GM23248 (cell line): Measurements from ENCODE around the gene RPL13. TPM values are rescaled to one million over a fixed set of nuclear protein-coding genes. Genes with fewer than 3 reads are reported as not detected.
"Not testable (repeated sequence)": the region's sequence is repeated elsewhere in the genome, so short reads cannot be mapped to it uniquely, and the experiment has no call there.

ENCODE experiments used
- DNase-seq: peaks from one replicate; pipeline ENCODE4 v3.0.0-alpha.2; 2015
- H2AFZ ChIP-seq: fragments of 200-600 bp; sonication (generic); 2 replicates; pipeline ENCODE4 v1.6.1; 2016; ENCODE audit warnings: antibody characterized with exemption
- H3F3A ChIP-seq: fragments of 200-600 bp; sonication (generic); 2 replicates; pipeline ENCODE4 v1.6.1; 2016; ENCODE audit warnings: mild to moderate bottlenecking, antibody characterized with exemption, mixed run types; ENCODE audit not compliant: insufficient read depth
- H3K27ac ChIP-seq: fragments of 200-600 bp; sonication (generic); 2 replicates; pipeline ENCODE4 v1.5.1; 2016; ENCODE audit warnings: mild to moderate bottlenecking
- H3K27me3 ChIP-seq: fragments of 200-600 bp; sonication (generic); replicated peaks from 2 replicates; pipeline ENCODE4 v1.6.1; 2016; ENCODE audit warnings: mild to moderate bottlenecking; ENCODE audit not compliant: insufficient read depth
- H3K36me3 ChIP-seq: fragments of 200-600 bp; sonication (generic); 2 replicates; pipeline ENCODE4 v1.6.1; 2016; ENCODE audit warnings: low read depth, mild to moderate bottlenecking
- H3K4me1 ChIP-seq: fragments of 200-600 bp; sonication (generic); 2 replicates; pipeline ENCODE4 v1.6.1; 2016; ENCODE audit warnings: mild to moderate bottlenecking; ENCODE audit not compliant: insufficient read depth
- H3K4me2 ChIP-seq: fragments of 200-600 bp; sonication (generic); one replicate; pipeline ENCODE4 v1.6.1; 2016; ENCODE audit warnings: mild to moderate bottlenecking; ENCODE audit not compliant: unreplicated experiment
- H3K4me3 ChIP-seq: fragments of 200-600 bp; sonication (generic); 2 replicates; pipeline ENCODE4 v1.5.1; 2016; ENCODE audit warnings: mild to moderate bottlenecking
- H3K79me2 ChIP-seq: fragments of 200-600 bp; sonication (generic); 2 replicates; pipeline ENCODE4 v1.6.1; 2016; ENCODE audit warnings: mild to moderate bottlenecking; ENCODE audit not compliant: insufficient read depth
- H3K9ac ChIP-seq: fragments of 200-600 bp; sonication (generic); 2 replicates; pipeline ENCODE4 v1.6.1; 2016; ENCODE audit warnings: mild to moderate bottlenecking
- H3K9me2 ChIP-seq: fragments of 200-600 bp; sonication (generic); 2 replicates; pipeline ENCODE4 v1.6.1; 2016; ENCODE audit warnings: mixed run types, mild to moderate bottlenecking, moderate library complexity; ENCODE audit not compliant: insufficient read depth
- H3K9me3 ChIP-seq: fragments of 200-600 bp; sonication (generic); one replicate; pipeline ENCODE4 v1.6.1; 2017; ENCODE audit warnings: low read depth
- H4K20me1 ChIP-seq: fragments of 200-600 bp; sonication (generic); 2 replicates; pipeline ENCODE4 v1.6.0; 2016; ENCODE audit not compliant: insufficient read depth
- EZH2 ChIP-seq: fragments of 200-600 bp; sonication (generic); IDR thresholded peaks from 2 replicates; pipeline ENCODE4 v1.6.1; 2018; ENCODE audit warnings: antibody characterized with exemption, mild to moderate bottlenecking; ENCODE audit not compliant: insufficient read depth, poor library complexity, severe bottlenecking
- EZH2phosphoT487 ChIP-seq: fragments of 200-600 bp; sonication (generic); IDR thresholded peaks from 2 replicates; pipeline ENCODE4 v1.6.1; 2018; ENCODE audit warnings: antibody characterized with exemption, moderate library complexity, mild to moderate bottlenecking, low read depth; ENCODE audit not compliant: insufficient read depth
- WGBS, 2 experiments: methylation state at CpG; one replicate each; pipeline ENCODE4 v1.1.6; 2015 to 2017; ENCODE audit warnings: low lambda C conversion rate in 2 of 2, low coverage in 1 of 2; ENCODE audit errors: missing lambda C conversion rate in 2 of 2; 5-methylcytosine and 5-hydroxymethylcytosine counted together
- in situ Hi-C: fragments of 300-500 bp; cut with MboI; formaldehyde crosslinking; loops from 2 replicates; pipeline ENCODE4 v1.15.0; 2020
- polyA plus RNA-seq: library from polyadenylated mRNA; unstranded; fragments of >200 nt; fragmentation: Nextera tagmentation; extraction: Ambion mirVana; gene quantifications from 2 replicates; pipeline ENCODE4 v1.2.1, GENCODE V29; 2016
- total RNA-seq: library from RNA; depleted of rRNA; stranded (reverse); fragments of >200 nt; shearing (Covaris generic); gene quantifications from 2 replicates; pipeline ENCODE4 v1.2.3, GENCODE V29; 2014

Gene RPL13
- total and polyA plus RNA-seq, 2 experiments from 2014 or later = 1,418 to 3,580 TPM

GRCh38 chr16:89569506-89570341 is 9.2 kb downstream of the RPL13 start:
- Histone ChIP-seq H3K4me3 (no peak overlapping the region), H3K36me3 (no peaks in the 10 kb centered on the region; the same call in 1 of the 2 replicates), H3K4me1 (0 out of 2 replicates have a peak, but pooled peaks cover 3% of the 10 kb centered on the region), H3F3A (peaks cover 22% of the 10 kb centered on the region), H3K9me3 (no peaks in the 10 kb centered on the region), H3K9ac (no peak overlapping the region), H3K79me2 (no peaks in the 10 kb centered on the region), H4K20me1 (0 out of 2 replicates have a peak, but pooled peaks cover under 1% of the 10 kb centered on the region), H3K9me2 (no peaks in the 10 kb centered on the region), H3K27me3 (no peaks in the 10 kb centered on the region), H3K27ac (no peak overlapping the region), H2AFZ (no peak overlapping the region), H3K4me2 (no peak overlapping the region)
- whole genome bisulfite sequencing, 2 experiments = 62 to 66% methylated on average over 23 of the region's 23 CpGs
- TF ChIP-seq EZH2 = no peak
- no peak for TF ChIP-seq EZH2phosphoT487
- in situ Hi-C loops = no loop called here
- no peak for DNase-seq

GRCh38 chr16:89570342-89570923 is 10.0 kb downstream of the RPL13 start:
- Histone ChIP-seq H3K79me2 (no peaks in the 10 kb centered on the region), H3K4me1 (no peaks in the 10 kb centered on the region), H3K27me3 (no peaks in the 10 kb centered on the region), H3K9me2 (no peaks in the 10 kb centered on the region), H2AFZ (no peak overlapping the region), H3K27ac (no peak overlapping the region), H3K4me3 (no peak overlapping the region), H3F3A (peaks cover 15% of the 10 kb centered on the region), H3K36me3 (no peaks in the 10 kb centered on the region), H4K20me1 (no peaks in the 10 kb centered on the region), H3K9ac (no peak overlapping the region), H3K9me3 (no peaks in the 10 kb centered on the region), H3K4me2 (no peak overlapping the region)
- in situ Hi-C loops = no loop called here
- 85 to 87% methylated on average over 15 to 30 of the region's 30 CpGs for WGBS, 2 experiments
- TF ChIP-seq EZH2phosphoT487 (no peak), EZH2 (no peak)
- DNase-seq = no peak

GRCh38 chr16:89570983-89571598 is 10.6 kb downstream of the RPL13 start:
- H3K27me3 ChIP-seq, H3K27ac ChIP-seq, H3K9ac ChIP-seq, H3K4me1 ChIP-seq, H3K9me2 ChIP-seq, H4K20me1 ChIP-seq, H3K4me2 ChIP-seq, H3F3A ChIP-seq, H3K9me3 ChIP-seq, H3K36me3 ChIP-seq, H3K4me3 ChIP-seq, H3K79me2 ChIP-seq, in situ Hi-C loops, DNase-seq, H2AFZ ChIP-seq: not testable (repeated sequence)
- 77 to 100% methylated on average over 3 to 36 of the region's 36 CpGs for WGBS, 2 experiments

GRCh38 chr16:89571636-89572035 is 11.2 kb downstream of the RPL13 start:
- DNase-seq = no peak
- 84 to 85% methylated on average over 17 to 18 of the region's 18 CpGs for WGBS, 2 experiments
- H3K4me1 ChIP-seq = no peaks in the 10 kb centered on the region
- H3K4me2 ChIP-seq = no peak overlapping the region
- H3F3A ChIP-seq = peaks cover 4% of the 10 kb centered on the region; the same call in 1 of the 2 replicates
- H3K9me3 ChIP-seq = no peaks in the 10 kb centered on the region
- no peak overlapping the region for H3K9ac ChIP-seq
- no peak overlapping the region for H3K4me3 ChIP-seq
- no peaks in the 10 kb centered on the region for H3K79me2 ChIP-seq
- H3K27ac ChIP-seq = no peak overlapping the region
- H3K27me3 ChIP-seq = no peaks in the 10 kb centered on the region
- no peaks in the 10 kb centered on the region for H3K9me2 ChIP-seq
- no peak for TF ChIP-seq EZH2
- no peak for TF ChIP-seq EZH2phosphoT487
- H3K36me3 ChIP-seq = no peaks in the 10 kb centered on the region
- in situ Hi-C loops = no loop called here
- no peak overlapping the region for H2AFZ ChIP-seq
- no peaks in the 10 kb centered on the region for H4K20me1 ChIP-seq
